ENCODE measurements around the gene LRP2BP.

LRP2BP gene

GRCh38 chr4:185379326-185380295 is 16.1 kb downstream of the LRP2BP start:
- TF ChIP-seq CTCF (IDR thresholded peaks at IDR 0.05; ENCODE audit: insufficient read depth, low read depth, low read length, missing control alignments): no peak
- DNase-seq (ENCODE audit: low read depth): peak; percentile 47
- no peak overlapping the region for H3K4me3 ChIP-seq (ENCODE audit: low read length)

GRCh38 chr4:185378264-185378663 is 17.5 kb downstream of the LRP2BP start:
- TF ChIP-seq CTCF (IDR thresholded peaks at IDR 0.05; ENCODE audit: insufficient read depth, low read depth, low read length, missing control alignments): no peak
- no peak overlapping the region for H3K4me3 ChIP-seq (ENCODE audit: low read length)
- no peak for DNase-seq (ENCODE audit: low read depth)

- H3K4me3 ChIP-seq (ENCODE audit: low read length): no peak overlapping the region
- TF ChIP-seq CTCF (IDR thresholded peaks at IDR 0.05; ENCODE audit: insufficient read depth, low read depth, low read length, missing control alignments): no peak
- no peak for DNase-seq (ENCODE audit: low read depth)
These were observed 21.2 kb downstream of the LRP2BP start for GRCh38 chr4:185374573-185374972.

GRCh38 chr4:185374027-185374426 is 21.7 kb downstream of the LRP2BP start:
- no peak for TF ChIP-seq CTCF (IDR thresholded peaks at IDR 0.05; ENCODE audit: insufficient read depth, low read depth, low read length, missing control alignments)
- no peak overlapping the region for H3K4me3 ChIP-seq (ENCODE audit: low read length)
- no peak for DNase-seq (ENCODE audit: low read depth)

- DNase-seq (ENCODE audit: low read depth): no peak
- no peak for TF ChIP-seq CTCF (IDR thresholded peaks at IDR 0.05; ENCODE audit: insufficient read depth, low read depth, low read length, missing control alignments)
- H3K4me3 ChIP-seq (ENCODE audit: low read length): no peak overlapping the region
These were observed 24.0 kb downstream of the LRP2BP start for GRCh38 chr4:185371702-185372101.

GRCh38 chr4:185370268-185370949 is 25.3 kb downstream of the LRP2BP start:
- no peak for TF ChIP-seq CTCF (IDR thresholded peaks at IDR 0.05; ENCODE audit: insufficient read depth, low read depth, low read length, missing control alignments)
- no peak for DNase-seq (ENCODE audit: low read depth)

More at GRCh38 chr4:185370268-185370949, 25.3 kb downstream of the LRP2BP start:
- no peak overlapping the region for H3K4me3 ChIP-seq (ENCODE audit: low read length)

Measured in epithelial cell of esophagus (primary cell).